Measurements from ENCODE around the gene CACNA1D. TPM values are rescaled to one million over a fixed set of nuclear protein-coding genes. Genes with fewer than 3 reads are reported as not detected.

The CACNA1D gene
- total RNA-seq, 1 donor from 2014 or later: 13.0 TPM

- ATAC-seq (no peak), DNase-seq (ENCODE audit: low spot score) (no peak)
- intact Hi-C loops (cut with DNase I): no loop called here
These were observed 176.3 kb downstream of the CACNA1D start for GRCh38 chr3:53670721-53671120.

DNA sequence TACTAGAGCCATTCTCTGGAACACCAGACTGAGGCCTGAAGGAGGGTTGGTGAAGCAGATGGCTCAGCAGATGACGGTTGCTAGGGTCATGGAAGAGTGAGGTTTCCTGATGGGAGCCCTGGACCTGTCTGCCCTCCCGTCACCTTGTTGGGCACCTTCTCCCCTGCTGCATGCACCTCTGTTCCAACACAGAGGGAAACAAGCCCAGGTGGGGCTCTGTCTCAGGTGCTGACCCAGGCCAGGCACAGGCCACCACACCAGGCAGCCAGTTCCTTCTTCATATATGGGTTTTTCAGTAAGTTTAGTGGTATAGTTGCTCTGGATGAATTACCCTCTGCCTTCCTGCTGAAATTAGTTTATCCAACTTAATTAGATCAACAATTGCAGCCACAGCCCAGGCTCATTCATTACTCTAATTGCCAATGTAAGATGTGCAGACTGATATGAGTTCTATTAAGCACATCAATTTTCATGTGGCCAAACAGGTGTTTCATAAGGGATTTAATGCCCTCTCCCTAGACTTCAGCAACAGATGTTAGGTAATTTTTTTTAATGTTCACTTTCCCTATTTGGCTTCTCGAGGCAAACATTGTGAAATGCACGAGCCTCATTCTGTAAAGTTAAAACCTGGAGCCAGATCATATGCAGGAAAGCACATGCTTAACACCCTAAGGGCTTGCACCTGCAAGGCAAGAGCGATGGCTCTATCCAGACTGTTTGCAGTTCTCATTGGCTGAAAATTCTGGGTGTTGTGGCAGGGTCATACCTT is 177.0 kb downstream of the CACNA1D start:
- ATAC-seq (no peak), DNase-seq (ENCODE audit: low spot score) (no peak)
- intact Hi-C loops (cut with DNase I): no loop called here

GRCh38 chr3:53671961-53672299 is 177.5 kb downstream of the CACNA1D start:
- DNase-seq (ENCODE audit: low spot score) (no peak), ATAC-seq (no peak)
- intact Hi-C loops (cut with DNase I): no loop called here

GRCh38 chr3:53672981-53673380 is 178.6 kb downstream of the CACNA1D start:
- DNase-seq (ENCODE audit: low spot score) (peak; percentile 76), ATAC-seq (peak; percentile 93)
- intact Hi-C loops (cut with DNase I): no loop called here

- intact Hi-C loops (cut with DNase I): no loop called here
- ATAC-seq: peak; percentile 84
- DNase-seq (ENCODE audit: low spot score): no peak
These were observed 179.4 kb downstream of the CACNA1D start for GRCh38 chr3:53673722-53674350.

DNA sequence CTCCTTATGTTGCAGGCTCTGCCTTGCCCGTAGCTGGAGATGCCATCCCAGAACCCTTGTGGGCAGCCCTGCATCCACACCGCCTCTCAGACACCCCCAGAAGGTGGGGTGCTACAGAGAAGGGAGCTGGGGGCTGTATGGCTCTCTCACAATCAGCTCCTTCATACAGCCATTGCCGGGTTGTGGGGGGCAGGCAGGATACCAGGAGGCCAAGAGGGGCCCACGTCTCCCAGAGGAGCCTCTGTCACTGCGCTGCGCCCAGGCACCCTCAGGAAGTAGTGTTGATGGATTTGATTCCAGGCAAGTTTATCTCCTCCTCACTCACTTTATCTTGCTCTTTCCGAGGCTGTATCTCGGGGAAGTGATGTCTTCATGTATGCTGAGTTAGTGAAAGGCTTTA is 180.2 kb downstream of the CACNA1D start:
- intact Hi-C loops (cut with DNase I): no loop called here
- DNase-seq (ENCODE audit: low spot score) (no peak), ATAC-seq (no peak)

GRCh38 chr3:53675022-53675697 is 180.7 kb downstream of the CACNA1D start:
- ATAC-seq (no peak), DNase-seq (ENCODE audit: low spot score) (no peak)
- intact Hi-C loops (cut with DNase I): no loop called here

- intact Hi-C loops (cut with DNase I): no loop called here
- ATAC-seq (no peak), DNase-seq (ENCODE audit: low spot score) (no peak)
These were observed 181.5 kb downstream of the CACNA1D start for GRCh38 chr3:53675942-53676341.

GRCh38 chr3:53677413-53677812 is 183.0 kb downstream of the CACNA1D start:
- ATAC-seq (no peak), DNase-seq (ENCODE audit: low spot score) (no peak)
- intact Hi-C loops (cut with DNase I): no loop called here

DNA sequence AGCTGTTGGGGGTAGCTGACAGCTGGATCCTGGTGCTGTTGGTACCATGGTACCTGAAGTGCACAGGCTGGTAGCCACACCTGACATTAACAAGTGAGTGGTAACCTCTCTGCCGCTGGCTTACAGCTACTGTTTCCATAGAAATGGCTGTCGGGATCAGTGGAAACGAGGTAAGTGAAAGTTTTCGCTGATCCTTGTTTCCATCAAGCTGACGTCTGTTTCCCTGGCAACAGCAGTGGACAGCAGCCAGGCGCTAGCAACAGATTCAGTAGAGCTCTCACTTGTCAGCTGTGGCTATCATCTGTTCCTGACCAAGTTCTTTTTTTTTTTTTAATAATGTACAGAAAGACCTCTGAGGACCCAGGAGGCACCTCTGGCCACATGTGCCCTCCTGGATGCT is 185.6 kb downstream of the CACNA1D start:
- intact Hi-C loops (cut with DNase I): no loop called here
- DNase-seq (ENCODE audit: low spot score) (no peak), ATAC-seq (peak; percentile 84)

DNA sequence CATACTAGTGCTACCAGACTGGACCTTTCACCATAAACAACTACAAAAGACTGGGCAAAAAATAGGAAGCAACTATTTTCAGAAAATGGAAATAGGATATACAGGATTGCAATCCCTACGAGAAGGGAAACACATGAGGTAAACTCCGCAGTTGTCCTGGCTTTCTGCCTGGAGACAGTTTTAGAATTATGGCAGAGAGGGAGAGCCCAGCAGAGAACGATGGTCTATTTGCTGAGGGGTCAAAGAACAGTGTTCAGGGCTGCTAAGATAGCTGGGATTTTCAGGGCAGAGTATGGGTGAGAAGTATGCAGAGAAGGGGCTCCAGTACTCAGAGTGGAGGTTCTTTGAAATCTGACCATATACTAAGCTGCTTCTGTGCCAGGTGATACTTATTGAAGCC is 188.4 kb downstream of the CACNA1D start:
- intact Hi-C loops (cut with DNase I): no loop called here
- ATAC-seq: no peak

GRCh38 chr3:53688066-53688465 is 193.7 kb downstream of the CACNA1D start:
- no peak for ATAC-seq
- intact Hi-C loops (cut with DNase I): no loop called here
- no peak for DNase-seq (ENCODE audit: low spot score)

More for the DNA sequence above, 188.4 kb downstream of the CACNA1D start:
- no peak for DNase-seq (ENCODE audit: low spot score)

DNA sequence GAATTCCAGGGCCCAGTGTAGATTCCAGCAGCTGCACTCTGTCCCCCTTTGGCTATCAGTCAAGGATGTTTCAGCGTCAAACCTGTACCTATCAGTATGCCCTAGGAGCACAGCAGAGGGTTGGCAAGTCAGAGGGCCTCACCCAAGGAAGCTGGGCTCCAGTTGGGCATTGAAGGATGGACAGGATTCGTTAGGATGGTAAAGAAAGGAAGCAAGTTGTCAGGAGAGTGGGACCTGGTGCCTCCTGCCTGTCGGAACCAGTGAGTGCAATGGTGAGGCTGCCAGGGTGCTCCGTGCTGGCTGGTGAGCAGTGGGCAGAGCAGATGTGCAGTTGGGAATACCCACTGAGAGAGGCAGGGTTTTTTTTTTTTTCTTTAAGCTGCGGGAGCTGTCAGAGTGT is 194.6 kb downstream of the CACNA1D start:
- DNase-seq (ENCODE audit: low spot score) (no peak), ATAC-seq (no peak)
- intact Hi-C loops (cut with DNase I): no loop called here

DNA sequence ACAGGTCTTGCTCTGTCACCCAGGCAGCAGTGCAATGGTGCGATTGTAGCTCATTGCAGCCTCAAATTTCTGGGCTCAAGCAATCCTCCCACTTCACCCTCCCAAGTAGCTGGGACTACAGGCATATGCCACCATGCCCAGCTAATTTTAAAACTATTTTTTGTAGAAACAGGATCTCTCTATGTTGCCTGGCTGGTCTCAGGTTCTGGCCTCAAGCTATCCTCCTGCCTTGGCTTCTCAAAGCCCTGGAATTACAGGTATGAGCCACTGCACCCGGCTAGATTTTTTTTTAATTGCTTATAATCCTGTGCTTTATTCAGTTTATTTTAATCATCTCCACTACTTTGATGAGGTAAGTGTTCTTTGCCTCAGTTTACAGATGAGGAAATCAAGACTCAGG is 195.3 kb downstream of the CACNA1D start:
- ATAC-seq: no peak
- intact Hi-C loops (cut with DNase I): no loop called here
- no peak for DNase-seq (ENCODE audit: low spot score)

- DNase-seq (ENCODE audit: low spot score): no peak
- ATAC-seq: no peak
- intact Hi-C loops (cut with DNase I): no loop called here
These were observed 196.1 kb downstream of the CACNA1D start for GRCh38 chr3:53690521-53690920.

DNA sequence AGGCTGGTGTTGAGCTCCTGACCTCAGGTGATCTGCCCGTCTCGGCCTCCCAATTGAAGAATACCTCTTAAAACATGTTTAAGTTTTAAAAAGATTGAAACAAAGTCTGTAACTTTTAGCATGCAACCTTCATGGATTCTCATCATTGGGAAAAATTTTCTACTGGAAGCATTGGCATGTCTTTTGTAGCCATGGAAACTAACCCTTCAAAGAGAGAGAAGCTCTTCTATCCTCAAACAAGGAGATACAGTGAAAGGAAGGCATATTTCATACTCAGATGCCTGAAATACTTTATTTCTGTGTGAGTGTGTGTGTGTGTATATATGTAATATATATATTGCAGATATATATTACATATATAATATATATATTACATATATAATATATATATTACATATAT is 196.9 kb downstream of the CACNA1D start:
- intact Hi-C loops (cut with DNase I): no loop called here
- DNase-seq (ENCODE audit: low spot score) (no peak), ATAC-seq (no peak)

GRCh38 chr3:53691885-53692284 is 197.5 kb downstream of the CACNA1D start:
- intact Hi-C loops (cut with DNase I): no loop called here
- ATAC-seq: no peak
- DNase-seq (ENCODE audit: low spot score): no peak

DNA sequence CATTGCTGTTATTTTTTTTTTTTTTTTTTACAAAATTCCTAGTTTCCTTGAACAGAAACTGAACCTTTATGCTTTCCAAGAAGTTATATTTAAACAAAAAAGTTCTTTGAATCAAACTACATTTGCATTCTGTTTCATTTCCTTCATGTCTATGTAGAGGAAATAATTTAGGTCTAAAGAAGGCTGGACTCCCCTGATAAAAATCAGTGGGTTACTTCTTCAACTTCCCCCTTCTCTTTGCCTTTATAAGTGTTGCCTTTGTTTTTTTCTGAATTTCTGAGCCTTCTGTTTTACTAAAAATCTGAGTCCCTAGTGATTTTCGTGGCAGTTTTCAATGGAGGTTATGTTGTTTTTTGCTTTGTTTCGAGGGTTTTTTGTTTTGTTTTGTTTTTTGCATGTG is 199.0 kb downstream of the CACNA1D start:
- intact Hi-C loops (cut with DNase I): no loop called here
- no peak for ATAC-seq
- no peak for DNase-seq (ENCODE audit: low spot score)

GRCh38 chr3:53694046-53694445 is 199.6 kb downstream of the CACNA1D start:
- ATAC-seq: no peak
- DNase-seq (ENCODE audit: low spot score): no peak

DNA sequence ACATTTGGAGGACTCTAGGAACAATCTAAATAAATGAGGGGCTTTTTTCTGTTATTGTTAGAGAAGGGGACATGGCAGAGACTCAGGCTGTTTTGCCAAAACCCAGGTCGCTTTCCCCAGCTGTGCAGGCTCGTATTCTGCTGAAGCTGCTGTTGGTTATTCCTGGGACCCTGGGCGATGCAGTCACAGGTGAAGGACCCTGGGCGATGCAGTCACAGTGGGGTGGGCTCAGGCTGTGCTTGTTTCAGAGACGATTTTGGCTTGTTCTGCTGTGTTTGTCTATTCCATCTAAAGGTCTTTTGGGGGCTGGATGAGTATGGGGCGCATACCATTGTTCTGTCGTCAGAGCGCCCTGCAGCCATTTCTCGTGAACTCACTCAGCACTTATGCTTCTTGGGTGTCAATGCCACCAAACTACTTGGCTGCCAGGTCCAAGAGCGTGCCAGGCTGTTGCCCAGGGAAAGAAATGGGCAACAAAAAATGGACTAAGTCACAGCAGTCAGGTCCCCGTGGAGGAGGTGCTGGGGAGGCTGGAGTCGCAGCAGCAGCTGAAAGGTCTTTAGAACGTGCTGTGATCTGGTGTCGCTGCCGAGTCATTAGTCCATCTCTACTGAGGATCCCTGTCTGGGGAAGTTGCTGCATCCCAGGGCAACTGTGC is 200.4 kb downstream of the CACNA1D start:
- no peak for ATAC-seq
- intact Hi-C loops (cut with DNase I): no loop called here
- DNase-seq (ENCODE audit: low spot score): no peak

More at GRCh38 chr3:53694046-53694445, 199.6 kb downstream of the CACNA1D start:
- intact Hi-C loops (cut with DNase I): no loop called here

Data from sciatic nerve (tissue), 2 donors.